ENCODE measurements around the gene SF3B4.
"Not testable (repeated sequence)": the region's sequence is repeated elsewhere in the genome, so short reads cannot be mapped to it uniquely, and the experiment has no call there.

The SF3B4 gene

DNA sequence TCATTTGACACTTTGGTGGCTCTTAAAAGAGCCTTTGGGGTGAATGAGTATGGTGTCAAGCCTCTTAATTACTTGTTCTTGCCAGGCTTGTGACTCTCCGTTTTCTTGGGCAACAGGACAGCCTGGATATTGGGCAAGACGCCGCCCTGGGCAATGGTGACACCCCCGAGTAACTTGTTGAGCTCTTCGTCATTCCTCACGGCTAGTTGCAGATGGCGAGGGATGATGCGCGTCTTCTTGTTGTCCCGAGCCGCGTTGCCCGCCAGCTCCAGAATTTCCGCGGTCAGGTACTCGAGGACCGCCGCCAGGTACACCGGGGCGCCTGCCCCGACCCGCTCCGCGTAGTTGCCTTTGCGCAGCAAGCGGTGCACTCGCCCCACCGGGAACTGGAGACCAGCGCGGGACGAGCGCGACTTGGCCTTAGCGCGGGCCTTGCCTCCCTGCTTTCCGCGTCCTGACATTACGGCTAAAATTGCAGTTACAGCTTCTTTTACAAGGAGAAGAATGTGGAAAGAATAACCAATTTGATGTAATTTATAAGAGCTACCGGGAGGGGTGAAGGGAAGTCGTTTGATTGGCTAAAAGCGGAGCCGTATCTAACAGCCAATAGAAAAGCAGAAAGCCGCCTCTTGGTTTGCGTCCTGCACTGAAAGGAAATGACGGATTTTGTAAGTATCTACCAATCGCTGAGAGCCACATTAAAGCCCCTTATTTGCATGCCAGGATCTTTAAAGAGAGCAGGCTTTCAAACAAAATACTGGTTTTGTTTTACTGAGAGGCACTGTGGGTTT lies 40.0 kb downstream of the SF3B4 start:
- DNase-seq (ENCODE audit: low spot score): peak; percentile 93

DNA sequence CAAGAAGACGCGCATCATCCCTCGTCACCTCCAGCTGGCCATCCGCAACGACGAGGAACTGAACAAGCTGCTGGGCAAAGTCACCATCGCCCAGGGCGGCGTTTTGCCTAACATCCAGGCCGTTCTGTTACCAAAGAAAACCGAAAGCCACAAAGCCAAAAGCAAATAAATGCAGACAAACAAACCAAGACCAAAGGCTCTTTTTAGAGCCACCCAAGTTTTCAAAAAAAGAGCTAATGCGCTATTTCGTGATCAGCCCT lies 40.5 kb downstream of the SF3B4 start:
- not testable (repeated sequence) for DNase-seq (ENCODE audit: low spot score)

DNA sequence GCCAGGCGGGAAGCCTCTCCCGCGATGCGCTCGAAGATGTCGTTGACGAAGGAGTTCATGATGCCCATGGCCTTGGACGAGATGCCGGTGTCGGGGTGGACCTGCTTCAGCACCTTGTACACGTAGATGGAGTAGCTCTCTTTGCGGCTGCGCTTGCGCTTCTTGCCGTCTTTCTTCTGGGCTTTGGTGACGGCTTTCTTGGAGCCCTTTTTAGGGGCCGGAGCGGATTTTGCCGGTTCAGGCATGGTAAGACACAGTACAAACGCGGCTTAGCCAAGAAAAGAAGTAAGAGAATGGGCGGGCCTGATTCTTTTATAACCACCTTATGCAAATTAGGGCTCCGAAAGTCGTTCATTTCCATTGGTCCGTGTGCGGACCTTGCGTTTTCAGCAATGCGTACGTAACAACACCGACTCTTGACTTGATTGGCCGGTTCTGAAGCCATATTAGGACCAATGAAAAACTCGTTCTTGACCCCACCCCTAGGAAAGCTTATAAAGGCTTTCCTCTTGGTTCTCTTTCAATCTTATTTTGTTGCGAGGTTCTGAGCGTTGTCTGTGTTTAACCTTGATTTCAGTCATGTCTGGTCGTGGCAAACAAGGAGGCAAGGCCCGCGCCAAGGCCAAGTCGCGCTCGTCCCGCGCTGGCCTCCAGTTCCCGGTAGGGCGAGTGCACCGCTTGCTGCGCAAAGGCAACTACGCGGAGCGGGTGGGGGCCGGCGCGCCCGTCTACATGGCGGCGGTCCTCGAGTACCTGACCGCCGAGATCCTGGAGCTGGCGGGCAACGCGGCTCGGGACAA lies 41.0 kb downstream of the SF3B4 start:
- DNase-seq (ENCODE audit: low spot score): peak; percentile 95

DNA sequence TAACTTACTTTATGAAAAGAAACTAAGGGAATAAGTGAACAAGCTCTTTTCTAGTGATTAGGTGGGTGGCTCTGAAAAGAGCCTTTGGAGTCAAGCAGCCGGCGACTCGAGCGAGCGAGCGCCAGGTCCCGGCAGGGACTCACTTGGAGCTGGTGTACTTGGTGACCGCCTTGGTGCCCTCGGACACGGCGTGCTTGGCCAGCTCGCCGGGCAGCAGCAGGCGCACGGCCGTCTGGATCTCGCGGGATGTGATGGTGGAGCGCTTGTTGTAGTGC lies 41.5 kb downstream of the SF3B4 start:
- DNase-seq (ENCODE audit: low spot score): not testable (repeated sequence)

DNA sequence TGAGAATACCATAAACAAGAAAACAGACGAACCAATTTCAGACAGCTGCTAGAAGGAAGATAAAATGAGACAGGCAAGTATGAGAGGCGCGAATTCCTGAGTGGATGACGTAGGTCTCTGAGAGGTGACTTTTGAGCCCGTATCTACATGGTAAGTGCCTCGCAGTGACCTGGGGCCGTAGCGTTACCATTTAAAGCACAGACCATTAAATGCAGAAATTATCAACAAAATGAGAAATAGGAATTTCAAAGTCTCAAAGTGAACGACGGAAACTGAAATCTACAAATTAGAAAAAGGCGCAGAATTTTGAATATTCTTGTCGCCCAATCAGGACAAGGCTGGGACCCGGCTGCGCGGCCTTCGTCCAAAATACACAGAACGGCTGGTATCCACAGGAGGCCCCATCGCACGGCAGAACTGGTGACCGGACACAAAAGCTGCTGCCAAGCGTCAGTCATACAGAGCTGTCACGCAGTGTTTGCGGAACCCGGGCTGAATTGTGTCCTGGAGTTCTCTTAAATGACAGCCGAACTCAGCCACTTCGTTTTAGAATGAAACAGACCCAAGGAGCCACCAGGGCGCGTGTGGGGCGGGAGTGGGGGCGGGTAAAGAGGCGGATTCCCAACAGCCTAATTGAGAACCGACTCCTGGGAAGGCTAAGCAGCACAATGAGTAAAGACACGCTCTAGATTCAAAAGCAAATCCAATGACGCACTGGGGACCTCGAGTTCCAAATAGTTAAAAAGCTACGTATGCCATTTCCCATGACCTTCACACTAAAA lies 42.1 kb downstream of the SF3B4 start:
- peak; percentile 46 for DNase-seq (ENCODE audit: low spot score)

DNA sequence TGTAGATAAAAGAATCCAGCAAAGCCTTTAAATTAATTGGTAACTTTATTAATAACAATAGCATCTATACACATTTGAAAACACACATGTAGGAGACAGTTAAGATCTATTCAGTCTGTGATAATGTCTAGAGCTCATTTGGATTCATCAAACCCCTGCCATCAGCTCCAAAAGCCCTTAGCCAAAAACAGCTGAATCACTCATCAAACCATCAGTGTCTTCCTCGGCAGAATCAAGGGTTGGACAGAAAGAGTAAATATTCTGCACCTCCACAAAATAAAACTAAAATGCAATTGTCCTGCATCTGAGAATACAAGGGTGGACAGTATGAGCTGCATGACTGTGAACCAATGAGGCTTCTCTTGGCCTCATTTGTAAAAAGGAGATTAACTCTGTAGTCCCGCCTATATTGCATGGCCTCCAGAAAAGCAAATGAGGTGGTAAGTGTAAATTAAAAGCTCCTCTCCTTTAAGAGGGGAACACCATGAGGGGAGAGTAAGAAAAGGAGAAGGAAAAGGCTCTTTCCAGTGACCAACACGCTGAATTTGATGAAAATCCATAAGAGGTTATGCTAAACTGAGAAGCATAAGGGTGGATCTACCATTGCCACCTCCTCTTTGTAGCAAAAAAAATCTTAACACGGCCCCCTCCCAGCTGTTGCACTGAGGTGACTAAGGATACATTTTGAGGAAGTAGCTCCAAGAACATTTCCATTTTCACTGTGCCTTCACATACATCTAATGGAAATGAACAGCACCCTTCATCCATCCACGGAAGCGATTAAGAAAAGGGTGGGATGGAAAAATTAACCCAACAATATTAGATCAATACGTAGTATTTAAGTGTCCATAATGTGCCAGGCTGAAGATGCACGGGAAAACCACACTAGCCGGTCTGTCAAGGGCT lies 42.9 kb downstream of the SF3B4 start:
- no peak for DNase-seq (ENCODE audit: low spot score)

DNA sequence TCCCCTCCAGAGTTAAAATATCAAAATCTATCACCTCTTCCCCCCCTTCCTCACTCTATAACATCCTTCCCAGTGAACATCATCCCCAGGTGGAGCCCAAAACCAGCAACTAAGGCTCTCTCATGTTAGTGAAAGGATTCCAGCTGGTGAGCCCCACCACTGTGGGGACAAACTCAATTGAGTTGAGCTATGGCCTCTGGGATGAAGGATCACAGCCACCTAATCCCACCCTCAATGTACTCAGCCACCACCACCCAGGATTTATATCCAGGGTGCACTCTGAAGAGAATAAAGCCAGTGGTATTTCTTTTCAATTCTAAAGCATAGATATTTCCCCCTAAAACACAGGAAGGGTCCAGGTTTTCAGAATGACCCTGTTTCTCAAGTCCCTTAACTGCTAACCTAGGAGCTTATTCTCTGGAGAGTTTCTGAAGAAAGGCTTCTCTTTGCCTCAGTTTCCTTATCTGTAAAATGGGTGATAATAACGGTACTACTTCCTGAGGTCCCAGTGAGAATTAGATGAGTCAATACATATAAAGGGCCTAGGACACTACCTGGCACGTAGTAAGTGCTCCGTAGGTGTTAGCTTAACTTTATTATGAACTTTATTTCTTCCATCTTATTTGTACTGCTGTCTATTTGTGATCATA lies 43.9 kb downstream of the SF3B4 start:
- DNase-seq (ENCODE audit: low spot score): no peak

DNA sequence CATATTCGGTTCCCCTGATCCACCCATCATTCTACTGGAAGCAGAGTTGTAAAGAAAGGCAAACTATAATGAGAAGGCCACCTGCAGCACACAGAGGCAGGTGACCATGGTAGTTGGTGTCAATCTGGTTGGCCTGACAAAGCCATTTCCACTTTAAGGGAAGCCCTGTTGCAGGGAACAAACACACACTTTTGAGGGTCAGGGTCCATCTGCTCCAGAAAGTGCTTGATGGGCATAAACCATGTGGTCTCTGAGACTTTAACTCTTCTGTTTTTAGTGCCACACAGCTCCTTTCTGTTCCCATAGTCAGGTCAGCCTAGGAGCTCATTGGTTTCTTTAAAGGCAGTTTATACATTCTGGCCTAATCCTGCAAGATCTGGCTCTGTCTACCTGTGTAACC lies 45.7 kb downstream of the SF3B4 start:
- no peak for DNase-seq (ENCODE audit: low spot score)

DNA sequence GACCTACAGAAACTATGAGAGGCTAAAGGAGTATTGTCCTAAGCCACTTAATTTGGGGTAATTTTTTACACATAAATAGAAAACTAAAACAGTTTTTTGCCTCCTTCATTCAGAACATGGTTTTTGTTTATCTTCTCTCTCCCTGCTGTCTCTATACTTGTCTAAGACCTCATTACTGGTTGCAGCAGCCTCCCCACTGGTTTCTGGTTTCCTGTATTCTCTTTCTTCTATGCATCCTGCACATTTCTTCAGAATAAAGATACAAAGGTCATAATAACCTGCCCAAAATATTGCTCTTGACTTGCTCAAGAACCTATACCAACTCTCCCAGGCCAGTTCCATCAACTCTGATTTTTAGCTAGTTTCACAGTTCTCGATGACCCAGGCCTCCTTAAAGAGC lies 48.0 kb downstream of the SF3B4 start:
- peak; percentile 31 for DNase-seq (ENCODE audit: low spot score)

DNA sequence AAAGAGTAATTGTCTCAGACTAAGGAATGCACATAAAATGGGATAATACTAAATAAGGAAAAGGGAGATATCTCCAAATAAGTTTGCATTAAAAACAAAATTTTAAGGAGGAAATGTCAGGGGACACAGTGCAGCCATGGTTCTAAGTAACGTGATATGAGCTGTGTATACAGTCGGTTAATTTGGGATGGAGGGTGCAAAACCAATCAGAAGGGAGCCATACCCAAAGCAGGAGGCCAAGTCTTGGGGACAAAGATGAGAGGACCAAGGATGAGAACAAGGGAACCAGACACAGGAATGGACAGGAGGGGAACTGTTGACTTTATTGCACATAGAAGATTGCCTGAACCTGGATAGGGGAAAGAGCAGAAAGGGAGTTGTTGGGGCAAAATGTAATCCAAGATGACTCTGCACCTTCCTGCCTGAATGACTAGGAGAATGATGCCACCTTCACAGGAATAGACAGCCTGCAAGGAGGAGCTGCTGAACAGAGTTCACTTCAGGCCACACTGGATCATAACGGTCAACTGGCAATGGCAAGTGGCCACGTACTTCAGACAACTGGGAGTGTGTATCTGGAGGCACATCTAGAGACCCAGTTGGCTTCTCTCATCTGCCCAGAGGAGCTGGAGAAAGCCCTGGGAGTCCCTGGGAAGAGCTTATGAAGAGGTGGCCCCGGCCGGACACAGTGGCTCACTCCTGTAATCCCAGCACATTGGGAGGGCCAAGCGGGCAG lies 50.2 kb downstream of the SF3B4 start:
- no peak for DNase-seq (ENCODE audit: low spot score)

Data from CD4-positive, alpha-beta T cell treated with Interleukin-15 for 4 hours (primary cell).